ENCODE measurements around the gene ATP9B.

DNA sequence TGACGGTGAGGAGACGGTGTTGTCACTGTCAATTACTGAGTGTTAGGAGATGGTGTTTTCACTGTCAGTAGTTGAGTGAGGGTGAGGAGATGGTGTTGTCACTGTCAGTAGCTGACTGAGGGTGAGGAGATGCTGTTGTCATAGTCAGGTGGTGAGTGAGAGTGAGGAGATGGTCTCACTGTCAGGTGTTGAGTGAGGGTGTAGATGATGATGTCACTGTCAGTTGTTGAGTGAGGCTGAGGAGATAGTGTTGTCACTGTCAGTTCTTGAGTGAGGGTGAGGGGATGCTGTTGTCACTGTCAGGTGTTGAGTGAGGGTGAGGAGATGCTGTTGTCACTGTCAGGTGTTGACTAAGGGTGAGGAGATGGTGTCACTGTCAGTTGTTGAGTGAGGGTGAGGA is 3.4 kb upstream of the ATP9B start:
- TF ChIP-seq, protein P1, sequence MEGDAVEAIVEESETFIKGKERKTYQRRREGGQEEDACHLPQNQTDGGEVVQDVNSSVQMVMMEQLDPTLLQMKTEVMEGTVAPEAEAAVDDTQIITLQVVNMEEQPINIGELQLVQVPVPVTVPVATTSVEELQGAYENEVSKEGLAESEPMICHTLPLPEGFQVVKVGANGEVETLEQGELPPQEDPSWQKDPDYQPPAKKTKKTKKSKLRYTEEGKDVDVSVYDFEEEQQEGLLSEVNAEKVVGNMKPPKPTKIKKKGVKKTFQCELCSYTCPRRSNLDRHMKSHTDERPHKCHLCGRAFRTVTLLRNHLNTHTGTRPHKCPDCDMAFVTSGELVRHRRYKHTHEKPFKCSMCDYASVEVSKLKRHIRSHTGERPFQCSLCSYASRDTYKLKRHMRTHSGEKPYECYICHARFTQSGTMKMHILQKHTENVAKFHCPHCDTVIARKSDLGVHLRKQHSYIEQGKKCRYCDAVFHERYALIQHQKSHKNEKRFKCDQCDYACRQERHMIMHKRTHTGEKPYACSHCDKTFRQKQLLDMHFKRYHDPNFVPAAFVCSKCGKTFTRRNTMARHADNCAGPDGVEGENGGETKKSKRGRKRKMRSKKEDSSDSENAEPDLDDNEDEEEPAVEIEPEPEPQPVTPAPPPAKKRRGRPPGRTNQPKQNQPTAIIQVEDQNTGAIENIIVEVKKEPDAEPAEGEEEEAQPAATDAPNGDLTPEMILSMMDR (IDR thresholded peaks at IDR 0.05; ENCODE audit: insufficient read depth, low read depth, low read length) = no peak
- TF ChIP-seq EZH2 (IDR thresholded peaks at IDR 0.05; ENCODE audit: insufficient read depth, low read length) = no peak

Data from astrocyte (in vitro differentiated cells and primary cell).